Heart left ventricle (tissue), 16 donors: ENCODE results near the gene MAPT. TPM values are rescaled to one million over a fixed set of nuclear protein-coding genes. Genes with fewer than 3 reads are reported as not detected.
"Not testable (repeated sequence)": the region's sequence is repeated elsewhere in the genome, so short reads cannot be mapped to it uniquely, and the experiment has no call there.

ENCODE experiments used
- ATAC-seq, 4 donors: fragments of 200-7000 bp; cut with Tn5 transposase; one replicate each; pipeline ENCODE4 v1.9.1; 2020 to 2022; ENCODE audit warnings: moderate library complexity in 4 of 4, mild to moderate bottlenecking in 3 of 4, moderate number of reproducible peaks in 1 of 4
- DNase-seq, 5 donors: peaks; one replicate each; pipeline ENCODE4 v3.0.0-alpha.2; 2020
- H3K27ac ChIP-seq, 12 donors: fragments of 200-600 bp; sonication (generic) in 4 of 12; one replicate each; pipeline versions ENCODE4 v1.5.0 to v1.8.0; 2016 to 2022; ENCODE audit warnings: mild to moderate bottlenecking in 2 of 12
- H3K27me3 ChIP-seq, 9 donors: fragments of 200-600 bp; sonication (generic) in 2 of 9; one replicate each; pipeline versions ENCODE4 v1.5.1 to v1.8.0; 2016 to 2022; ENCODE audit warnings: mild to moderate bottlenecking in 3 of 9
- H3K36me3 ChIP-seq, 9 donors: fragments of 200-600 bp; sonication (generic) in 2 of 9; one replicate each; pipeline versions ENCODE4 v1.5.0 to v1.8.0; 2018 to 2022; ENCODE audit warnings: mild to moderate bottlenecking in 2 of 9
- H3K4me1 ChIP-seq, 12 donors: fragments of 200-600 bp; sonication (generic) in 4 of 12; one replicate each; pipeline versions ENCODE4 v1.5.0 to v1.8.0; 2016 to 2022; ENCODE audit warnings: mild to moderate bottlenecking in 3 of 12
- H3K4me3 ChIP-seq, 12 donors: fragments of 200-600 bp; sonication (generic) in 4 of 12; one replicate each; pipeline versions ENCODE4 v1.5.0 to v1.8.0; 2017 to 2022; ENCODE audit warnings: mild to moderate bottlenecking in 9 of 12, moderate library complexity in 4 of 12
- H3K9me3 ChIP-seq, 12 donors: fragments of 200-600 bp; sonication (generic) in 4 of 12; one replicate each; pipeline versions ENCODE4 v1.5.0 to v1.8.0; 2016 to 2022; ENCODE audit warnings: mild to moderate bottlenecking in 1 of 12
- CTCF ChIP-seq, 12 donors: fragments of 200-600 bp; sonication (generic) in 4 of 12; IDR thresholded peaks; one replicate each; pipeline versions ENCODE4 v1.5.0 to v1.8.0; 2018 to 2022; ENCODE audit warnings: antibody characterized with exemption in 12 of 12, mild to moderate bottlenecking in 5 of 12
- POLR2A ChIP-seq, 2 donors: fragments of 450-650 bp; IDR thresholded peaks; one replicate each; pipeline ENCODE4 v1.6.1; 2017; ENCODE audit warnings: antibody characterized with exemption in 2 of 2, mild to moderate bottlenecking in 2 of 2, moderate library complexity in 2 of 2
- WGBS, 4 donors: extraction: QIAGEN DNeasy Blood & Tissue Kit in 2 of 4; methylation state at CpG; one replicate each; pipeline versions ENCODE4 v1.1.5 to v1.1.7; 2013 to 2018; 5-methylcytosine and 5-hydroxymethylcytosine counted together
- intact Hi-C, 10 donors: fragments of 100-400 bp; cut with DNase I; formaldehyde crosslinking; loops; one replicate each; pipeline versions ENCODE4 v1.11.1 to v1.14.2; 2022
- polyA plus RNA-seq, 2 donors: library from polyadenylated mRNA; stranded (reverse); fragments of 200-250 nt; gene quantifications; one replicate each; pipeline ENCODE4 v1.2.3, GENCODE V29; 2013
- total RNA-seq, 9 donors: library from RNA; depleted of rRNA in 2 of 9; stranded (reverse); fragments of >200 nt in 2 of 9; fragmentation: NEBNext Ultra II Directional in 3 of 9; extraction: Animal tissue kit (Norgen Biotek cat#: 25700) in 3 of 9; gene quantifications; one replicate each; pipeline versions ENCODE4 v1.1.0 to v1.2.4, GENCODE V29; 2016 to 2023
- donor health status: ischemic (EF 13 %, LVEDD 7.1; RV severe dilation, severe dysfunction).
- donor health status: healthy with polysubstance abuse.
- donor health status: DM: no; HTN: yes; CAD: no.
- donor health status: DM: no; HTN: no; CAD: no.
- donor health status: ischemic (EF 25% LVEDD 6.9; RV normal size, moderate dysfunction).
- donor health status: ischemic (EF 25% LVEDD 5.7; RV mildly dilated, moderate dysfunction).
- donor health status: healthy.
- donor health status: DM: yes; HTN: yes; CAD: no.
- donor health status: ischemic (EF 35%, LVEDD 5.7; RV mildly dilated, moderate dysfunction).
- donor health status: nonischemic (EF 11% LVEDD 7.7; RV severe dilation, severe dysfunction).
- donor health status: DM: yes; HTN: yes; CAD: no.
- donor health status: PGD.
- donor health status: ischemic (EF 29% LVEDD 5.4; RV normal size, mild dysfunction).
- donor health status: nonischemic (EF 23%, LVEDD 6.1; RV moderate dilation, normal function).

MAPT gene
- total and polyA plus RNA-seq, 11 donors = 2.9 to 70.4 (median 29.3) TPM

- TF ChIP-seq POLR2A (IDR thresholded peaks at IDR 0.05) = no peak
- TF ChIP-seq CTCF (IDR thresholded peaks at IDR 0.05) = peak; percentile 89 to 97 (median 94)
- Histone ChIP-seq H3K27ac (no peak overlapping the region), H3K27me3 (no peaks in the 10 kb centered on the region), H3K9me3 (no peaks in the 10 kb centered on the region), H3K4me3 (no peak overlapping the region), H3K4me1 (peaks cover 0 to 17% (median 0%) of the 10 kb centered on the region in 12 donors), H3K36me3 (no peaks in the 10 kb centered on the region)
- ATAC-seq (peak; percentile 60 to 85 (median 81)), DNase-seq (peak in 4 of 5 donors; percentile 54 to 65 (median 57))
- intact Hi-C loops = loop anchor here (1.0 to 10.0 kb wide), 6 partner anchors 40 to 282 kb away; no protein-coding TSS in a partner anchor
- 23 to 28% (median 25%) methylated on average over 8 of the region's 8 CpGs for WGBS, 4 donors
Observed at GRCh38 chr17:46002311-46002972, 108.1 kb downstream of the MAPT start.

GRCh38 chr17:46002973-46003316, 108.6 kb downstream of the MAPT start:
- Histone ChIP-seq H3K27ac (no peak overlapping the region), H3K4me1 (peaks cover 0 to 17% (median 0%) of the 10 kb centered on the region in 12 donors), H3K27me3 (no peaks in the 10 kb centered on the region), H3K4me3 (no peak overlapping the region), H3K9me3 (no peaks in the 10 kb centered on the region), H3K36me3 (no peaks in the 10 kb centered on the region)
- intact Hi-C loops = loop anchor here (1.0 to 10.0 kb wide), 6 partner anchors 39 to 282 kb away; no protein-coding TSS in a partner anchor
- peak in 2 of 4 donors; percentile 6 to 8 for ATAC-seq
- TF ChIP-seq POLR2A (IDR thresholded peaks at IDR 0.05) = no peak
- 65 to 76% (median 71%) methylated on average over 7 of the region's 7 CpGs for WGBS, 4 donors
- DNase-seq = no peak

- ATAC-seq (peak; percentile 71 to 80 (median 76)), DNase-seq (peak in 4 of 5 donors; percentile 56 to 74 (median 59))
- WGBS, 4 donors = 39 to 42% (median 40%) methylated on average over 5 to 6 of the region's 6 CpGs
- Histone ChIP-seq H3K36me3 (no peaks in the 10 kb centered on the region), H3K9me3 (no peaks in the 10 kb centered on the region), H3K27ac (no peak overlapping the region), H3K4me3 (no peak overlapping the region), H3K27me3 (no peaks in the 10 kb centered on the region), H3K4me1 (peaks cover 0 to 17% (median 0%) of the 10 kb centered on the region in 12 donors)
- intact Hi-C loops = loop anchor here in 6 of 10 donors (2.0 to 10.0 kb wide), 5 partner anchors 38 to 281 kb away; no protein-coding TSS in a partner anchor
- TF ChIP-seq CTCF (IDR thresholded peaks at IDR 0.05) (no peak), POLR2A (IDR thresholded peaks at IDR 0.05) (no peak)
Observed at GRCh38 chr17:46003907-46004748, 109.8 kb downstream of the MAPT start.

GRCh38 chr17:46006082-46006481, 111.7 kb downstream of the MAPT start:
- WGBS, 4 donors = 91 to 100% (median 95%) methylated on average over 1 of the region's 1 CpG
- ATAC-seq = not testable (repeated sequence)

More at GRCh38 chr17:46006082-46006481, 111.7 kb downstream of the MAPT start:
- not testable (repeated sequence) for H3K27me3 ChIP-seq, H3K4me3 ChIP-seq, H3K36me3 ChIP-seq, DNase-seq, H3K27ac ChIP-seq, H3K9me3 ChIP-seq
- intact Hi-C loops = loop anchor here in 1 of 10 donors (10.0 kb wide), 1 partner anchor 279 kb away; no protein-coding TSS in a partner anchor
- H3K4me1 ChIP-seq = peaks cover 0 to 17% (median 0%) of the 10 kb centered on the region in 12 donors
